SK-N-SH treated with all-trans-retinoic acid at 6 μM for 48 hours (cell line): ENCODE results near the gene GRM5.
"Not testable (repeated sequence)": the region's sequence is repeated elsewhere in the genome, so short reads cannot be mapped to it uniquely, and the experiment has no call there.

Experiments
- ARNTL ChIP-seq: fragments of 450-650 bp; formaldehyde crosslinking; IDR thresholded peaks from 2 replicates; pipeline ENCODE4 v1.5.0; 2020; ENCODE audit warnings: low read depth, mild to moderate bottlenecking, moderate library complexity, borderline replicate concordance
- BACH2 ChIP-seq: fragments of 250-450 bp; sonication (Bioruptor Pico); IDR thresholded peaks from 2 replicates; pipeline ENCODE4 v1.9.0; 2021; ENCODE audit warnings: mild to moderate bottlenecking, borderline replicate concordance
- ISL1 ChIP-seq: fragments of 250-450 bp; sonication (Bioruptor Pico); IDR thresholded peaks from 2 replicates; pipeline ENCODE4 v2.1.2; 2022; ENCODE audit warnings: mild to moderate bottlenecking, moderate library complexity
- OSR1 ChIP-seq: fragments of 250-450 bp; sonication (Bioruptor Pico); IDR thresholded peaks from 2 replicates; pipeline ENCODE4 v1.8.0; 2022; ENCODE audit warnings: moderate library complexity, mild to moderate bottlenecking, inconsistent platforms
- PPARA ChIP-seq: fragments of 250-450 bp; sonication (Bioruptor Pico); IDR thresholded peaks from 2 replicates; pipeline ENCODE4 v1.5.0; 2020; ENCODE audit warnings: mild to moderate bottlenecking, borderline replicate concordance
- RARB ChIP-seq: fragments of 250-450 bp; sonication (Bioruptor Pico); IDR thresholded peaks from 2 replicates; pipeline ENCODE4 v1.8.0; 2021; ENCODE audit warnings: mild to moderate bottlenecking, moderate library complexity
- ZC3H10 ChIP-seq: fragments of 250-450 bp; sonication (Bioruptor Pico); IDR thresholded peaks from 2 replicates; pipeline ENCODE4 v1.5.1; 2021; ENCODE audit warnings: mild to moderate bottlenecking, moderate library complexity
- ZFP3 ChIP-seq: fragments of 250-450 bp; sonication (Bioruptor Pico); IDR thresholded peaks from 2 replicates; pipeline ENCODE4 v1.5.0; 2020; ENCODE audit warnings: mild to moderate bottlenecking, moderate library complexity
- ZFP30 ChIP-seq: fragments of 450-650 bp; formaldehyde crosslinking; IDR thresholded peaks from 2 replicates; pipeline ENCODE4 v1.5.0; 2022; ENCODE audit warnings: mild to moderate bottlenecking, moderate library complexity
- ZNF70 ChIP-seq: fragments of 450-650 bp; formaldehyde crosslinking; IDR thresholded peaks from 2 replicates; pipeline ENCODE4 v1.5.0; 2020; ENCODE audit warnings: mild to moderate bottlenecking, moderate library complexity
- ZNF8 ChIP-seq: fragments of 450-650 bp; formaldehyde crosslinking; IDR thresholded peaks from 2 replicates; pipeline ENCODE4 v1.5.0; 2020; ENCODE audit warnings: mild to moderate bottlenecking, moderate library complexity
- TF ChIP-seq, protein P1 (sequence below): fragments of 250-450 bp; sonication (Bioruptor Pico); IDR thresholded peaks from 2 replicates; pipeline ENCODE4 v1.8.0; 2020; ENCODE audit warnings: mild to moderate bottlenecking, moderate library complexity, borderline replicate concordance
- TF ChIP-seq, protein P2 (sequence below): fragments of 250-450 bp; sonication (Bioruptor Pico); IDR thresholded peaks from 2 replicates; pipeline ENCODE4 v1.8.0; 2021; ENCODE audit warnings: low read depth, mild to moderate bottlenecking, moderate library complexity, borderline replicate concordance

DNA sequence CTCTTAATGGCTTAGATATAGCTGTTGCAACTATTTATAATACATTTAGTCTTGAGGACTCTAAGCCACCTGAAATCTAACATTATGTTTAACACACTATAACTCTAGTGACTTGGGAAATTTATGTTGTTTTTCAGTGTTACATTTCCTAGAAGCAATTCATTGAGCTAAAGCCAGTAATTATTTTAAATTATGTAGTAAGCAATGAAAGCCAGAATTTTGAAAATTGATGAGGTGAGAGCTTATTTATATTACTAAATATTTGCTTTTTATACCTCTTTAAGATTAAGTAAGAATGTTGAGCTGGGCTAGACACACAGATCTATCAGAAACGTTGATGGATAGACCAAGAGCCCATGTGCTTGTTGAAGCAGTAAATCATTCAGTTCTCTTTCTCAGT lies 5.1 kb upstream of the GRM5 start:
- TF ChIP-seq ZC3H10 (CRISPR knock-in tag); OSR1 (CRISPR knock-in tag); RARB; ZFP30 (CRISPR knock-in tag); ISL1 (CRISPR knock-in tag); ZFP3 (CRISPR knock-in tag); ARNTL (CRISPR knock-in tag); BACH2; ZNF70; ZNF8 (CRISPR knock-in tag); PPARA: not testable (repeated sequence)
- TF ChIP-seq, protein P1, sequence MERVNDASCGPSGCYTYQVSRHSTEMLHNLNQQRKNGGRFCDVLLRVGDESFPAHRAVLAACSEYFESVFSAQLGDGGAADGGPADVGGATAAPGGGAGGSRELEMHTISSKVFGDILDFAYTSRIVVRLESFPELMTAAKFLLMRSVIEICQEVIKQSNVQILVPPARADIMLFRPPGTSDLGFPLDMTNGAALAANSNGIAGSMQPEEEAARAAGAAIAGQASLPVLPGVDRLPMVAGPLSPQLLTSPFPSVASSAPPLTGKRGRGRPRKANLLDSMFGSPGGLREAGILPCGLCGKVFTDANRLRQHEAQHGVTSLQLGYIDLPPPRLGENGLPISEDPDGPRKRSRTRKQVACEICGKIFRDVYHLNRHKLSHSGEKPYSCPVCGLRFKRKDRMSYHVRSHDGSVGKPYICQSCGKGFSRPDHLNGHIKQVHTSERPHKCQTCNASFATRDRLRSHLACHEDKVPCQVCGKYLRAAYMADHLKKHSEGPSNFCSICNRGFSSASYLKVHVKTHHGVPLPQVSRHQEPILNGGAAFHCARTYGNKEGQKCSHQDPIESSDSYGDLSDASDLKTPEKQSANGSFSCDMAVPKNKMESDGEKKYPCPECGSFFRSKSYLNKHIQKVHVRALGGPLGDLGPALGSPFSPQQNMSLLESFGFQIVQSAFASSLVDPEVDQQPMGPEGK (CRISPR knock-in tag), result not testable (repeated sequence)
- TF ChIP-seq, protein P2, sequence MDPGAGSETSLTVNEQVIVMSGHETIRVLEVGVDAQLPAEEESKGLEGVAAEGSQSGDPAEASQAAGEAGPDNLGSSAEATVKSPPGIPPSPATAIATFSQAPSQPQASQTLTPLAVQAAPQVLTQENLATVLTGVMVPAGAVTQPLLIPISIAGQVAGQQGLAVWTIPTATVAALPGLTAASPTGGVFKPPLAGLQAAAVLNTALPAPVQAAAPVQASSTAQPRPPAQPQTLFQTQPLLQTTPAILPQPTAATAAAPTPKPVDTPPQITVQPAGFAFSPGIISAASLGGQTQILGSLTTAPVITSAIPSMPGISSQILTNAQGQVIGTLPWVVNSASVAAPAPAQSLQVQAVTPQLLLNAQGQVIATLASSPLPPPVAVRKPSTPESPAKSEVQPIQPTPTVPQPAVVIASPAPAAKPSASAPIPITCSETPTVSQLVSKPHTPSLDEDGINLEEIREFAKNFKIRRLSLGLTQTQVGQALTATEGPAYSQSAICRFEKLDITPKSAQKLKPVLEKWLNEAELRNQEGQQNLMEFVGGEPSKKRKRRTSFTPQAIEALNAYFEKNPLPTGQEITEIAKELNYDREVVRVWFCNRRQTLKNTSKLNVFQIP (CRISPR knock-in tag), result not testable (repeated sequence)
